ENCODE data around the gene MAIP1.

MAIP1 gene

DNA sequence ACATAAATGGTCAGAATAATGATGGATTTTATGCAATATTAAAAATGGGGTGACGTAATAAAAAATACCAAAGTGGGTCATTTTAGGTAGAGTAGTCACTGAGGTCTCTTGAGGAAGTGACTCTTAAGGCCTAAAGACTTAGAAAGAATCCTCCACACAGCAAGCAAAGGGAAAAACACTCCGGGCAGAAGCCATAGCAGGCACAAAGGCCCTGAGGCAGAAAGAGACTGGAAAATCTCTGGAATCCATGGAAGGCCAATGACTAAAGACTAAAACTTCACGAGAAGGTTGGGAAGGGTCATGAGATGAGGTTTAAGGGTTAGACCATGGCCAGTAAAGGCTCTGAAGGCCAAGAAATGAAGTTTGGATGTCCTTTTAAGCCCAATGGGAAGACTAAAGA, 36.9 kb downstream of the MAIP1 start:
- no peak for DNase-seq

DNA sequence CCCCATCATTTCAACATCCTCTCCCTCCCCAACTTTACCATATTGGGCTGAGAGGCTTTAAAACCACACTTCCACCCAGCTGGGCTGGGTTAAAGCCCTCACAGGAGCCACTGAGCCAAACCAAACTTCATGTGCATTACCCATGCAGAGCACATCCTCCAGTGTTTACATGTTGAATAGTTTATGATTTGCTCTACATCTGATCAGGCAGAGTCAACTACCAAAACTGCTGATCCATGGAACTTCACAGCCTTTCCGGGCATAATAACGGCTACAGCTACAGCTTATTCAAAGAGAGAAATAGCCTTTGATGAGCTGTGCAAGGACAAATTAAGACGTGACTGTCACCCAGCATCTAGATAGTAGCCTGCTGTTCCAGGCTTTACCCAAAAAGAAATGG, 39.0 kb downstream of the MAIP1 start:
- DNase-seq = no peak

DNA sequence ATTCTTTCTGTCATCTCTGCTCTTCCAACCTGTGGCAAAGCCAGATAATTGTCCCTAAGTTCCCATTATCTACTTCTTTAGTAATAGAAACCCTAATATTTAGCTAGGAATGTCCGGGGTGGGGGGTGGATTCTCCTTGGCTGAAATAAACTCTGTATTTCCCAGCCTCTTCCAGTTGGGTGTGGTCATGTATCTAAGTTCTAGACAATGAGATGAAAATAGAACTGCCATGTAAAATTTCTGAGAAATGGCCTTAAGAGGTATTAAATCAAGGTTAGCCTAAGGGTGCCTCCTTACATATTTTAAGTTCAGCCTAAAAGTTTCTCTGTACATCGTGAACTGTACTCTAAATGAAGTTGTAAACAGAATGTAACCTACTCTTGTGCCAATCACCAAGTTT, 39.5 kb downstream of the MAIP1 start:
- DNase-seq = no peak

DNA sequence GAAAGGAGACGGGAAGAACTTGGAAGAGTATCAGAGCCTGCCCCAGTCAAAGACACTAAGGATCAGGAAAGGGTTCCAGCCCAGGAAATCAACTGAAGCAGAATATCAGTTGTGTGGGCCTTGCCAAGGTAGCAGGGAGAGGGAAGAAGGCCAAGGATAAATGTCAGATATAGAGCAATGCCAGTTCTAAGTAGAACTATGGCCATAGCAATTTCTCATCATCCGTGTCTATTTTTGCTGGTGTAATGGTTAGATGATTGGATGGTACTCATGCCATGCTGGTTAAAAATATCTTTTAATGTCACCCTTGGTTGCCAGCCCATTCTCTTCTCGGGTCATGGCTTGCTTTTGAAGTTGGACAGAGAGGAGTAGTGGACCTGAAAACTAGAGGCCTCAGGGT, 41.9 kb downstream of the MAIP1 start:
- no peak for DNase-seq

DNA sequence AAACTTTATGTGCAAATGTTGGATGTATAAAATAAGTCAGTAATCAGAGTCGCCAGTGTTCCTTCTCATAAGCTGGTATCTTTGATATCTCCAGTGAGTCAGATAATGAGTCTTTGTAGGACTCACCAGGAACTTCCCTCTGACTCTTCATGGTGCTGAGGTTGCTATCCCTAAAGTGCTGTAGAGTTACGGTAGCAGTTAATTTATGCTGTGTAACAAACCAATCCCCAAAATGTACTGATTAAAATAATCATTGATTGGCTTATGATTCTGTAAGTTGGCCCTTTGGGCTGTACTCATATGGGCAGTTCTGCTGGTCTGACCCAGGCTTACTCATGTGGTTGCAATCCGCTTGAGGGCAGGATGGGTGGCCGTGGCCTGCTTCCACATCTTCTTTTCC, 43.8 kb downstream of the MAIP1 start:
- no peak for DNase-seq

DNA sequence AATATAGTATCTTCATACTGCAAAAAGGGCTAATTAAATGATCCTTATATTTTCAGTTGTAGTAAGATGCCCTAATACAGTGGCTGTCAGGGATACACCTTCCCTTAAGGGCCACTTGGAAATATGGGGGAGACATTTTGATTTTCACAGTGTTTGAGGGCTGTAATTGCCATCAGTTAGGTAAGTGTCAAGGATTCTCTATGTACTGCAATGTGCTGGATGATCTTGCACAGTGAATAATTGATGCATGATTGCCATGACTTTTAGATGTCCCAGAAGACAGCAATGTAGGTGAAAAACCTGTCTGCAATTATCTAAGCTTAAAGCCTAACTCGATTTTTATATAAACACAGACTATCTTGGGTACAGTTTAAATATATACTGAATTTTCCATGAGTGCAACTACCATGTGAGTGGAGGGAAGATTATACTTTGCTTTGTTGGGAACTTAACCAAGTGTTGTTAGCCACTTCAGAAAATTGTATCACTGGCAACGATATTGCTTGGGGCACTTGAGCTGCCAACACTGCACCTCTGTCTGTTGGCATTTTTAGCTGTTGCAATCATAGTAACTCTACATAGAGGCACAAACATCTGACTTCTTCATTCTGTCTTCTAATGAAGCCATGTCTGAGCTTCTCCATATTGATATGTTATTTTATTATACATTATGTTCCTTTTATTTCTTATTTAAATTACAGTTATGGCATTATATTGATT, 45.2 kb downstream of the MAIP1 start:
- no peak for DNase-seq

DNA sequence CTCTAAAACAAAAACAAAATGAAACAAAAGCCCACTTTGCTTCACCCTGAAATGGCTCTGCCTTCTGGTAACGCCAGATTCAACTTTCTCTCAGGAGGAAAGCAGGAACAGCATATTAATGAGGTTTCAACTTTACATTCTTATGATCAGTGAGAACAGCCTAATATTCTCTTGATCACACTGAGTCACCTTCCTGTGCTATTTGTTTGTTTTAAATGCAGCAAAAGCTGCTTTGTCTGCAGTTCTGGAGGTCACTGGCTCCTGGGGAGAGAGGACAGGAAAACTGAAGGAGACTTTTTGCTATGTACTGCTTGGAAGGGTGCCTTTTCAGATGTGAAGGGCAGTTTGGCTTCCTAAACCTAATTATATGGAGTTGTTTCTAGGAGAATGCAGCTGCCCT, 48.1 kb downstream of the MAIP1 start:
- DNase-seq = no peak

DNA sequence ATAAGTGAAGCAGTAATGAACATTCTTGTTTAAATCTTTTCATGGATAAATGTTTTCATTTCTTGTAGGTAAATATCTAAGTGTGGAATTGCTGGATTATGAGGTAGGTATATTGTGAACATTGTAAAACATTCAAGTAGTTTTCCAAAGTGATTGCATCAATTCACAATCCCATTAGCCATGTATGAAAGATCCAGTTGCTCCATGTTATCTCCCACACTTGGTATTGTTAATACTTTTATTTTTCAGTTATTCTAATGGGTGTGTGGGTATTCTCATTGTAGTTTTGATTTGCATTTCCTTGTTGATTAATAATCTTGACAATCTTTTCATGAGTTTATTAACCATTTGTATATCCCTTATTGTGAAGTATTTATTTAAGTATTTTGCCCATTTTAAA, 50.3 kb downstream of the MAIP1 start:
- DNase-seq = no peak

DNA sequence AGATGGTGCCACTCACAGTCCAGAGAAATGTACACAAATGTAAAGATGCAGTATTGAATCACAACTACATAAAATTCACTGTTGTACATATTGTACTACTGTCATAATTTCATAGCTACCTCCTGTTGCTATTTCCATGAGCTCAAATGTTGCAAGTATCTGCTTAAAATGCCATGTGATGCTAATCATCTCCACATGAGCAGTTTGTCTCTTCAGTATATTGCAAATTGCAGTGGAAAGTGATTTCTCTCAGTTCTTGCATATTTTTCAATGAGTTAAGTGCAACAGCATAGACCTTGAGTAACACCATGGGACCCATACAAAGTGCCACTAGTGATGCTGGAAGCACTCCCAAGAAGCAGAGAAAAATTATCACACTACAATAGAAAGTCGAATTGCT, 51.9 kb downstream of the MAIP1 start:
- DNase-seq = no peak

DNA sequence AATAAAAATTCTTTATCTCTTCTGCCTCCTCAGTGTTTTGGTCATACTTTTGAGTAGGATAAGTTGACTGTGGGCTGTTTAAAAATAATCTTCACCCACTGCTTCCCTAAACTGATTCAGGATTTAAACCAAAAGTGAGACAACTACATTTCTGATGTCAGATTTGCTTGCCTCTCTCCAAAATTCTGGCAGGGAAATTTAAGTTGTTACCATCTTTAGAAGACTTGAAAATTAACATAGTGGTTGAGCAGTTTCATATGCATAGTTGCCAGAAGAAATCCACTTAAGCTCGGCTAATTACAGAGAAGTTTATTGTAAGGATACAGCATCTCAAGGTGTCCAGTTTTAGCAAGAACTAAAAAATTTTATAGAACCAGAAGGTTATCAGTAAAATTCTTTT, 57.0 kb downstream of the MAIP1 start:
- no peak for DNase-seq
